Measurements from ENCODE around the gene SAMD11. TPM values are rescaled to one million over a fixed set of nuclear protein-coding genes. Genes with fewer than 3 reads are reported as not detected.

The SAMD11 gene
- total and polyA plus RNA-seq, 2 donors (not counting 1 experiment from before 2014, with no cell fraction given), result not detected

- H3K9me3 ChIP-seq (ENCODE audit: control extremely low read depth in 1 of 3, control insufficient read depth in 2 of 3, insufficient read depth in 1 of 3, low read length in 2 of 3), result peaks cover 0 to 18% (median 0%) of the 10 kb centered on the region in 3 donors
- no peaks in the 10 kb centered on the region for H3K79me2 ChIP-seq (ENCODE audit: control insufficient read depth, insufficient read depth, low read length)
- ATAC-seq (ENCODE audit: low read depth) (no peak), DNase-seq (peak; percentile 56)
- H3K4me1 ChIP-seq (ENCODE audit: control insufficient read depth in 2 of 2, insufficient read depth in 2 of 2, low read length in 2 of 2), result peaks cover 35 to 49% of the 10 kb centered on the region in 2 donors
- H3K27me3 Mint-ChIP-seq, result peaks cover 47% of the 10 kb centered on the region
- H3K4me2 ChIP-seq (replicated peaks; ENCODE audit: low read depth, low read length, poor library complexity, severe bottlenecking), result peak overlapping the region; percentile 90
- H3K36me3 ChIP-seq (replicated peaks in 1 of 2; ENCODE audit: control extremely low read depth in 1 of 2, control insufficient read depth in 1 of 2, extremely low read depth in 1 of 2, insufficient read depth in 2 of 2, low read length in 1 of 2), result no peaks in the 10 kb centered on the region
- CTCF ChIA-PET, result no interaction called here
- H3K9me3 Mint-ChIP-seq (ENCODE audit: insufficient read depth), result no peaks in the 10 kb centered on the region
- H3K4me3 Mint-ChIP-seq, result peak overlapping the region; percentile 63
- H3K4me1 Mint-ChIP-seq, result peaks cover 24% of the 10 kb centered on the region
- H3K9ac ChIP-seq (ENCODE audit: low read length), result peak overlapping the region; percentile 54
- peak overlapping the region in 3 of 5 experiments; percentile 38 to 58 (median 42) for H3K4me3 ChIP-seq (ENCODE audit: control extremely low read depth in 1 of 5, extremely low read depth in 1 of 5, insufficient read depth in 1 of 5, low read depth in 2 of 5, low read length in 4 of 5)
- H3K27ac Mint-ChIP-seq, result no peak overlapping the region
- POLR2A ChIA-PET, result no interaction called here
- no peak overlapping the region for H3K27ac ChIP-seq (ENCODE audit: low read length in 2 of 2)
- intact Hi-C loops (cut with micrococcal nuclease), result no loop called here
- peaks cover 0 to 79% (median 38%) of the 10 kb centered on the region in 4 experiments for H3K27me3 ChIP-seq (replicated peaks in 1 of 4; ENCODE audit: control extremely low read depth in 1 of 4, control insufficient read depth in 3 of 4, insufficient read depth in 4 of 4, low read length in 3 of 4)
- WGBS (ENCODE audit: insufficient coverage), result 1% methylated on average over 120 of the region's 120 CpGs
- peak overlapping the region; percentile 54 for H2AFZ ChIP-seq (ENCODE audit: insufficient read depth, low read depth, low read length, poor library complexity, severe bottlenecking)
- H4K20me1 ChIP-seq (ENCODE audit: control insufficient read depth, insufficient read depth, low read length, poor library complexity, severe bottlenecking), result no peaks in the 10 kb centered on the region
- TF ChIP-seq EZH2 (IDR thresholded peaks at IDR 0.05; ENCODE audit: borderline replicate concordance, insufficient read depth, low read depth, low read length, poor library complexity, severe bottlenecking) (peak; percentile 99), CTCF (IDR thresholded peaks at IDR 0.05) (no peak)
Observed at GRCh38 chr1:924656-925560, 1.2 kb downstream of the SAMD11 start.
